HepG2 (cell line): ENCODE measurements around the gene ERMARD. TPM values are rescaled to one million over a fixed set of nuclear protein-coding genes. Genes with fewer than 3 reads are reported as not detected.

ENCODE experiments used
- ATAC-seq: fragments of 200-7000 bp; cut with Tn5 transposase; 3 replicates; pipeline ENCODE4 v1.9.1; 2020; ENCODE audit warnings: mild to moderate bottlenecking, moderate library complexity
- BruUV-seq: library from RNA; stranded (reverse); fragments of 400-500 nt; replicated peaks from 2 replicates; lab custom pipeline; 2021; lab: Mats Ljungman, UMichigan
- CTCF ChIA-PET: fragments of 300-600 bp; formaldehyde crosslinking; extraction: SDS; loops from one replicate; lab custom pipeline; 2021; ENCODE audit warnings: low total read pairs, inconsistent platforms, low intra/inter-chr PET ratio; lab: Yijun Ruan, JAX
- POLR2A ChIA-PET: fragments of 350-600 bp; sonication (Branson Sonifier 250); formaldehyde crosslinking; loops from one replicate; lab custom pipeline; 2020; ENCODE audit warnings: antibody characterized with exemption, inconsistent platforms; lab: Yijun Ruan, JAX
- DNase-seq: peaks from one replicate; pipeline ENCODE4 v3.0.0-alpha.2; 2015; ENCODE audit warnings: low spot score
- FAIRE-seq: peaks from 3 replicates; lab custom pipeline; 2011; peaks lifted over from hg19 to GRCh38; lab: Jason Lieb, UNC
- H2AFZ ChIP-seq: one replicate; pipeline ENCODE4 v1.6.1; 2011; ENCODE audit warnings: low read length, inconsistent platforms
- H3K27ac ChIP-seq: fragments of 300-600 bp; 3 replicates; pipeline ENCODE4 v1.8.0; 2011; ENCODE audit warnings: mixed run types, mild to moderate bottlenecking, mixed read lengths, low read length, inconsistent platforms; ENCODE audit not compliant: insufficient read depth; ENCODE audit errors: extremely low read length
- H3K27me3 ChIP-seq, 2 experiments: fragments of 200-600 bp in 1 of 2; 2 replicates in 1 of 2; 3 replicates in 1 of 2; pipeline versions ENCODE4 v1.6.0 to v1.8.0; 2011; ENCODE audit warnings: low read length in 2 of 2, mild to moderate bottlenecking in 2 of 2, moderate library complexity in 2 of 2, inconsistent platforms in 1 of 2; ENCODE audit not compliant: insufficient read depth in 2 of 2, control insufficient read depth in 1 of 2
- H3K36me3 ChIP-seq, 2 experiments: fragments of 200-600 bp in 1 of 2; replicated peaks in 1 of 2; 2 replicates in 1 of 2; 3 replicates in 1 of 2; pipeline versions ENCODE4 v1.5.1 to v1.8.0; 2011; ENCODE audit warnings: low read length in 2 of 2, inconsistent platforms in 1 of 2; ENCODE audit not compliant: insufficient read depth in 2 of 2, control insufficient read depth in 1 of 2
- H3K4me1 ChIP-seq: 2 replicates; pipeline ENCODE4 v1.5.1; 2012; ENCODE audit warnings: low read length, inconsistent platforms; ENCODE audit not compliant: insufficient read depth
- H3K4me2 ChIP-seq: 2 replicates; pipeline ENCODE4 v1.6.0; 2011; ENCODE audit warnings: low read depth, low read length, inconsistent platforms
- H3K4me3 ChIP-seq, 3 experiments: fragments of 200-600 bp in 1 of 3; sonication (generic), shearing (Covaris generic) in 1 of 3; replicated peaks in 1 of 3; 2 replicates each; pipeline ENCODE4 v1.5.1; 2011 to 2016; ENCODE audit warnings: low read length in 3 of 3, inconsistent platforms in 2 of 3, low read depth in 2 of 3, mild to moderate bottlenecking in 2 of 3, control low read depth in 1 of 3, mixed read lengths in 1 of 3; ENCODE audit not compliant: insufficient read depth in 1 of 3
- H3K79me2 ChIP-seq: one replicate; pipeline ENCODE4 v1.6.1; 2011; ENCODE audit warnings: low read length, inconsistent platforms; ENCODE audit not compliant: insufficient read depth
- H3K9ac ChIP-seq: 2 replicates; pipeline ENCODE4 v1.6.0; 2011; ENCODE audit warnings: mild to moderate bottlenecking, low read depth, low read length, inconsistent platforms; ENCODE audit not compliant: insufficient read depth
- H3K9me3 ChIP-seq: 2 replicates; pipeline ENCODE4 v1.5.1; 2012; ENCODE audit warnings: mild to moderate bottlenecking, low read length
- H4K20me1 ChIP-seq: 2 replicates; pipeline ENCODE4 v1.6.0; 2011; ENCODE audit warnings: inconsistent platforms, mild to moderate bottlenecking, low read length, moderate library complexity; ENCODE audit not compliant: insufficient read depth
- CREM ChIP-seq, 2 experiments: sonication (generic) in 1 of 2; formaldehyde crosslinking in 1 of 2; IDR thresholded peaks; 2 replicates each; pipeline versions ENCODE4 v1.4.0 to v1.6.1; 2016 to 2020; ENCODE audit warnings: antibody characterized with exemption in 1 of 2, mild to moderate bottlenecking in 1 of 2, missing genetic modification reagents in 1 of 2
- FOXO1 ChIP-seq: sonication (generic); formaldehyde crosslinking; IDR thresholded peaks from 2 replicates; pipeline ENCODE4 v1.4.0; 2020; ENCODE audit warnings: missing genetic modification reagents
- GATAD2A ChIP-seq: IDR thresholded peaks from 2 replicates; pipeline ENCODE4 v1.6.1; 2016
- GMEB1 ChIP-seq: sonication (generic); formaldehyde crosslinking; IDR thresholded peaks from 2 replicates; pipeline ENCODE4 v1.5.1; 2020; ENCODE audit warnings: missing genetic modification reagents, mild to moderate bottlenecking, borderline replicate concordance
- PLSCR1 ChIP-seq: sonication (generic); formaldehyde crosslinking; IDR thresholded peaks from 2 replicates; pipeline ENCODE4 v1.5.0; 2020; ENCODE audit warnings: missing genetic modification reagents, mild to moderate bottlenecking, borderline replicate concordance
- RBAK ChIP-seq: sonication (generic); formaldehyde crosslinking; IDR thresholded peaks from 2 replicates; pipeline ENCODE4 v1.5.1; 2020; ENCODE audit warnings: mild to moderate bottlenecking, missing genetic modification reagents
- SALL1 ChIP-seq: sonication (generic); formaldehyde crosslinking; IDR thresholded peaks from 2 replicates; pipeline ENCODE4 v1.8.0; 2022; ENCODE audit warnings: mild to moderate bottlenecking, missing genetic modification reagents
- SCMH1 ChIP-seq: sonication (generic); formaldehyde crosslinking; IDR thresholded peaks from 2 replicates; pipeline ENCODE4 v1.9.0; 2021; ENCODE audit warnings: missing genetic modification reagents, mild to moderate bottlenecking, borderline replicate concordance
- SOX13 ChIP-seq, 3 experiments: fragments of 450-650 bp in 1 of 3; sonication (generic) in 1 of 3; formaldehyde crosslinking in 1 of 3; IDR thresholded peaks in 2 of 3; conservative IDR thresholded peaks in 1 of 3; 2 replicates each; pipeline versions ENCODE4 v1.5.0 to v1.6.1; 2016 to 2020; ENCODE audit warnings: antibody characterized with exemption in 1 of 3, mild to moderate bottlenecking in 1 of 3, missing compliant biosample characterization in 1 of 3, missing genetic modification reagents in 1 of 3, moderate library complexity in 1 of 3
- TRIM24 ChIP-seq: sonication (generic); formaldehyde crosslinking; IDR thresholded peaks from 2 replicates; pipeline ENCODE4 v1.8.0; 2022; ENCODE audit warnings: mild to moderate bottlenecking, missing genetic modification reagents
- ZMYM2 ChIP-seq: sonication (generic); formaldehyde crosslinking; IDR thresholded peaks from 2 replicates; pipeline ENCODE4 v1.8.0; 2022; ENCODE audit warnings: mild to moderate bottlenecking, missing genetic modification reagents
- ZNF121 ChIP-seq: sonication (generic); formaldehyde crosslinking; IDR thresholded peaks from 2 replicates; pipeline ENCODE4 v1.5.0; 2020; ENCODE audit warnings: mild to moderate bottlenecking, missing genetic modification reagents
- ZNF354B ChIP-seq: sonication (generic); formaldehyde crosslinking; IDR thresholded peaks from 2 replicates; pipeline ENCODE4 v1.8.0; 2022; ENCODE audit warnings: mild to moderate bottlenecking, missing genetic modification reagents
- ZNF362 ChIP-seq: sonication (generic); formaldehyde crosslinking; IDR thresholded peaks from 2 replicates; pipeline ENCODE4 v1.4.0; 2020; ENCODE audit warnings: missing genetic modification reagents, mild to moderate bottlenecking, borderline replicate concordance
- ZNF687 ChIP-seq: sonication (generic); formaldehyde crosslinking; IDR thresholded peaks from 2 replicates; pipeline ENCODE4 v1.5.1; 2020; ENCODE audit warnings: mild to moderate bottlenecking, missing genetic modification reagents, moderate library complexity
- WGBS: methylation state at CpG from one replicate; pipeline ENCODE4 v1.1.6; 2017; ENCODE audit warnings: low lambda C conversion rate; 5-methylcytosine and 5-hydroxymethylcytosine counted together
- in situ Hi-C: cut with HindIII; loops from 2 replicates; pipeline ENCODE4 v1.10.0; 2017; ENCODE audit warnings: low pct_unique_long_range_greater_than_20kb; ENCODE audit not compliant: extremely low pct_ligation_motif_present
- intact Hi-C: fragments of 100-400 bp; cut with micrococcal nuclease; formaldehyde crosslinking; loops from one replicate; pipeline ENCODE4 v1.10.0; 2022; ENCODE audit not compliant: unreplicated experiment
- polyA plus RNA-seq, 8 experiments: library from polyadenylated mRNA; depleted of rRNA in 3 of 8; stranded (reverse) in 7 of 8; unstranded in 1 of 8; fragments of >200 nt; fragmentation: Illumina TruSeq in 4 of 8; extraction: Trizol in 4 of 8; gene quantifications; 2 replicates each; pipeline versions ENCODE4 v1.2.1 to v1.2.3, GENCODE V29; 2011 to 2016; ENCODE audit warnings: low read depth in 4 of 8, missing spikeins in 1 of 8, mixed read lengths in 1 of 8; ENCODE audit not compliant: insufficient read depth in 1 of 8
- total RNA-seq, 5 experiments: library from RNA; depleted of rRNA; stranded (reverse); fragments of >200 nt; fragmentation: Illumina TruSeq; extraction: Trizol; gene quantifications; 2 replicates each; pipeline ENCODE4 v1.2.3, GENCODE V29; 2016; ENCODE audit warnings: low read depth in 1 of 5

Gene ERMARD
- total and polyA plus RNA-seq, 2 of the 13 experiments (the other 11 are each of a cell fraction or from before 2014, with no cell fraction given) = 8.8 to 10.7 TPM

GRCh38 chr6:169780571-169781091, 29.2 kb downstream of the ERMARD start:
- Histone ChIP-seq H3K27ac (peak overlapping the region; percentile 7), H3K36me3 (no peaks in the 10 kb centered on the region), H3K9ac (no peak overlapping the region), H3K79me2 (no peaks in the 10 kb centered on the region), H3K27me3 (no peaks in the 10 kb centered on the region), H3K4me2 (peak overlapping the region; percentile 43), H3K4me3 (no peak overlapping the region), H3K4me1 (peaks cover 20% of the 10 kb centered on the region), H3K9me3 (no peaks in the 10 kb centered on the region), H4K20me1 (no peaks in the 10 kb centered on the region), H2AFZ (no peak overlapping the region)
- ATAC-seq (peak; percentile 85), FAIRE-seq (peak; percentile 85), DNase-seq (peak; percentile 52)
- in situ Hi-C loops (no loop called here), intact Hi-C loops (no loop called here)
- POLR2A ChIA-PET = interaction anchor here (0.9 to 2.5 kb wide), 3 partner anchors 9 to 79 kb away, joined by 3 to 12 read pairs (median 3); partner anchors contain the start of genes C6orf120 and WDR27
- WGBS = 10% methylated on average over 11 of the region's 11 CpGs
- CTCF ChIA-PET = no interaction called here
- no TSS peak for BruUV-seq
- no peak for TF ChIP-seq SOX13 (IDR thresholded peaks at IDR 0.05)
- TF ChIP-seq SOX13 (CRISPR knock-in tag; conservative IDR thresholded peaks at IDR 0.05 in 1 of 2, IDR thresholded peaks at IDR 0.05 in 1 of 2) = peak in 1 of 2 experiments; percentile 23; a peak in 1 of 4 replicates
- peak; percentile 15; the same call in 1 of the 2 replicates for TF ChIP-seq GATAD2A (CRISPR knock-in tag)
- TF ChIP-seq GMEB1 (CRISPR knock-in tag) = peak; percentile 22; the same call in 1 of the 2 replicates
- TF ChIP-seq ZMYM2 = 0 out of 2 replicates have a peak, but pooled peaks have one; percentile 33
- TF ChIP-seq ZNF687 (CRISPR knock-in tag) = peak; percentile 44; the same call in 1 of the 2 replicates
- TF ChIP-seq ZNF121 (CRISPR knock-in tag) = no peak
- no peak for TF ChIP-seq FOXO1 (CRISPR knock-in tag)
- no peak for TF ChIP-seq SCMH1
- no peak for TF ChIP-seq PLSCR1
- no peak for TF ChIP-seq ZNF354B (CRISPR knock-in tag)
- peak; percentile 84 for TF ChIP-seq RBAK (CRISPR knock-in tag)
- TF ChIP-seq ZNF362 (CRISPR knock-in tag) = peak; percentile 74; the same call in 1 of the 2 replicates
- TF ChIP-seq TRIM24 (CRISPR knock-in tag) = no peak
- no peak for TF ChIP-seq CREM (IDR thresholded peaks at IDR 0.05)
- no peak for TF ChIP-seq CREM (CRISPR knock-in tag; IDR thresholded peaks at IDR 0.05)
- peak; percentile 23 for TF ChIP-seq SALL1 (CRISPR knock-in tag)
